Stimulated activated naive CD4-positive, alpha-beta T cell treated with Interleukin-2 at 50 U/mL for 16 hours (primary cell): Measurements from ENCODE around the gene TAF11L14.

ENCODE experiments used
- DNase-seq: peaks from one replicate; lab custom pipeline; 2025; lab: John Stamatoyannopoulos, UW

TAF11L14 gene

DNA sequence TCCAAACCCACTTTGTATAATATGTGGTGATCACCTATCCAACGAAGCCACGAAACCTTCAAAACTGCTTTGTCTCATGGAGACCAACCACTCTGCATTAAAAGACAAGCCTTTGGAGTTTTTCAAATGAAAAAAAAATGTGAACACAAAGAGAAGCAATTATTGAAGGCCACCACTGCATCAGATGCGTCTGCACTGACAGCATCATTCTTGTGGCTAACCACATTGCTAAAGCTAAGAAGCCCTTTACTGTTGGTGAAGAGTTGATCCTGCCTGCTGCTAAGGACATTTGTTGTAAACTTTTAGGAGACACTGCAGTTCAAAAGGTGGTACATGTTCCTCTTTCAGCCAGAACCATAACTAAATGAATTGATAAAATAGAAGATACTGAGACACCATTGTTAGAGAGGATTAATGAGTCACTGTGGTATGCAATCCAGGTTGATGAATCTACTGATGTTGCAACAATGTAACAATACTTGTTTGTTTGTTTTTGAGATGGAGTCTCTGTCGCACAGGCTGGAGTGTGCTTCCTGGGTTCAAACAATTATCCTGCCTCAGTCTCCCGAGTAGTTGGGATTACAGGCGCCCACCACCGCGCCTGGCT, 45.4 kb downstream of the TAF11L14 start:
- DNase-seq: no peak

DNA sequence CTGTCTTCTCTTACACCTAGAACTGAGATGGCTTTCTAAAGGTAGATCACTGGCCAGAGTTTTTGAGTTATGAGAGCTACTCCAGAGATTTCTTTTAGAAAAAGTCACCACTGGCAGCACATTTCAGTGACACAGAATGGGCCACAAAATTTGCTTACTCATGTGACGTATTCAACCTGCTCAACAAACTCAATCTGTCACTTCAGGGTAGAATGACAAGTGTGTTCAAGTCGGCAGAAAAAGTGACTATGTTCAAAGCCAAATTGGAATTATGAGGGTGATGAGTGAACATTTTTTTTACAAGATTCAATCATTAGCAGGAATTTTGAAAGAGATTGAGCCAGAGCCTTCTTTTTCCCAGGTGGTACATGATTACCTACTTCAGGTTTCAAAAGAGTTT, 46.5 kb downstream of the TAF11L14 start:
- DNase-seq: no peak
